Middle frontal gyrus (tissue), 1 donor: ENCODE measurements around the gene IFT25.

Experiments
- DNase-seq: peaks from one replicate; pipeline ENCODE4 v3.0.0-alpha.2; 2015; ENCODE audit warnings: low spot score; ENCODE audit errors: extremely low spot score

IFT25 gene

DNA sequence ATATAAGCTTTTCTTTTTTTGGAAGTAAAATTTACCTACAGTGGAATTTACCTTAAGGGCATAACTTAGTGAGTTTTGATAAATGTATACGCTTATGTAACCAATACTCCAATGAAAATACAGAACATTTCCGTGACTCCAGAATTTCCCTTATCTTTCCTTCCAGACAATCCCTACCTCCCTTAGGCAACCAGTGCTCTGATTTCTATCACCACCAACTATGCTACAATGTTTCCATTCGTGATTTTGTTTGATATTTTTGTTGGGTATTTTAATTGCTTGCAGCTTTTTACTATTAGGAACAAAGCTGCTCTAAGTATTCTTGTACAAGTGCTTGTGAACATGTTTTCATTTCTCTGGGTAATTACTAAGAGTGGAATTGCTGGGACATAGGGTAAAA, 14.6 kb downstream of the IFT25 start:
- no peak for DNase-seq

GRCh38 chr1:53929246-53929960, 16.1 kb downstream of the IFT25 start:
- no peak for DNase-seq

DNA sequence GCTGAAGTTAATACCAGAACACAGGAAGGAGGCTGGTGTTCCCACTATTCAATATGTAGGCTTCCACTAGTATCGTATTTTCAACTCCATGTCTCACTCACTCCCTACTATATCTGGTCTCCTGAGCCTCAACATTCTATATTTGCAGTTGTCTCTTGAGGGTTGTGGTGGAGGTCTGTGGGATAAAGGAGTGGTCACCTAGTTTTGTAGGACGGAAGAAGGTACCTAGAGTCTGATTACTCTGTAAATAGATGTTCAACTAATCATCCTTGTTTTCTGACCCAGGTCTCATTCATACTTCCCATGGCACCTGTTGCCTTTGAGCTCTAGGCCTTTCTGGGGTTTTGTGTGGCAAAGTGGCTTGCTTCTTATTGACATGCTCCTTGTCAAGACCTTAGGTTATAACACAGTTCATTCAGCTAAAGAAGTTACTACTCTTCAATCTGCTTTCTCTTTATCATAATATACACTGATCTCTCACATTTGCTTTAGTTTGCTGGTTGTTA, 18.1 kb downstream of the IFT25 start:
- DNase-seq, result no peak

DNA sequence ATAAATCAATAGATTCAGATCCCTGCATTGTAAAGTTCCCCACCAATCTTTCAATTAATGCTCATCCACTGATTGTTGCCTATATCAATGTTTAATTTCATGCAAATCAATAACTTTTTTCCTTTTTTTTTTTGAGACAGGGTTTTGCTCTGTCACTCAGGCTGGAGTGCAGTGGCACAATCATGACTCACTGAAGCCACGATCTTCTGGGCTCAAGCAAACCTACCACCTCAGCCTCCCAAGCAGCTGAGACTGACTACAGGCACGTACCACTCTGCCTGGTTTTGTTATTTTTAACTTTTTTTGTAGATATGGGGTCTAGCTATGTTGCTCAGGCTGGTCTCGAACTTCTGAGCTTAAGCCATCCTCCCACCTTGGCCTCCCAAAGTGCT, 25.8 kb downstream of the IFT25 start:
- DNase-seq, result no peak

- no peak for DNase-seq
These were observed 27.2 kb downstream of the IFT25 start for GRCh38 chr1:53918343-53918742.

DNA sequence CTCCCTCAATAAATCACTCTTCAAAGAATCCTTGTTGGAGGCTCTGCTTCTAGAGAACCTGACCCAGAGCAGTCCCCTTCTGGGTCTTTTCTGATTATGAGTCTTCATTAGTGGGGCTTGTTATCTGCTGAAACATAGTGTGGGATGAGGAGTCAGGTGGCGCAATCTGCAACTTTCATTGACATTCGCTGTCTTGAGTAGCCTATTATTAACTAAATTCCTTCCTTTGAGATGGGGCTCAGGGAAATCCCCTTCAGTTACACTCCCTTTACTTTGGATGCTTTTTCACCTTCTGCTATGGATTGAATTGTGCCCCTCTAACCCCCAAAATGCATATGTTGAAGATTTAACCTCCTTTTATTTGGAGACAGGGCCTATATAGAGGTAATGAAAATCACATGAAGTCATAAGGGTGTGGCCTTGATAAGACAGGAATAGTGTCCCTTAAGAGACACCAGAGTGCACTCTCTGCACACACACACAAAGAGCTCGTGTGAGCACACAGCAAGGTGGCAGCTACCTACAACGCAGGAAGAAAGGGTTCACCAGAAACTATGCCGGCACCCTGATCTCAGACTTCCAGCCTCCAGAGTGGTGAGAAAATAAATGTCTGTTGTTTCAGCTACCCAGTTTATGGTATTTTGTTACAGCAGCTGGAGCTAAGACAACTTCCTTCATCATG, 32.0 kb downstream of the IFT25 start:
- no peak for DNase-seq

GRCh38 chr1:53911442-53911841, 34.1 kb downstream of the IFT25 start:
- DNase-seq, result no peak

- no peak for DNase-seq
These were observed 35.6 kb downstream of the IFT25 start for GRCh38 chr1:53909946-53910345.

- no peak for DNase-seq
These were observed 39.4 kb downstream of the IFT25 start for GRCh38 chr1:53906121-53906520.

DNA sequence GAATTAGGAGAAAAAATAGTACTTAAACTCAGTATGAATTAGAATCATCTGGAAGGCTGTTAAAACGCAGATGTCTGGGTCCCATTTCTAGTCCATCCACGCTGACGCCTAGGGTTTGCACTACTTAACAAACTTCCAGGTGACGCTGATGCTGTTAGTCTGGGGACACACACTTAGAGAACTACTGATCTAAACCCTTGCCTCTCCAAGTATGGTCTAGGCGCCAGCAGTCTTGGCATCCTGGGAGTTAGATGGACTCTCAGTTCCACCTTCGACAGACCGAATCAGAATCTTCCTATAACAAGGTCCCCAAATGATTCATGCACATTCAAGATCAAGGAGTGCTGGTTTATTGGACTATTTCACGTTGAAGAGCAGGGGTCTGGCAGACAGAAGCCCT, 40.0 kb downstream of the IFT25 start:
- no peak for DNase-seq

DNA sequence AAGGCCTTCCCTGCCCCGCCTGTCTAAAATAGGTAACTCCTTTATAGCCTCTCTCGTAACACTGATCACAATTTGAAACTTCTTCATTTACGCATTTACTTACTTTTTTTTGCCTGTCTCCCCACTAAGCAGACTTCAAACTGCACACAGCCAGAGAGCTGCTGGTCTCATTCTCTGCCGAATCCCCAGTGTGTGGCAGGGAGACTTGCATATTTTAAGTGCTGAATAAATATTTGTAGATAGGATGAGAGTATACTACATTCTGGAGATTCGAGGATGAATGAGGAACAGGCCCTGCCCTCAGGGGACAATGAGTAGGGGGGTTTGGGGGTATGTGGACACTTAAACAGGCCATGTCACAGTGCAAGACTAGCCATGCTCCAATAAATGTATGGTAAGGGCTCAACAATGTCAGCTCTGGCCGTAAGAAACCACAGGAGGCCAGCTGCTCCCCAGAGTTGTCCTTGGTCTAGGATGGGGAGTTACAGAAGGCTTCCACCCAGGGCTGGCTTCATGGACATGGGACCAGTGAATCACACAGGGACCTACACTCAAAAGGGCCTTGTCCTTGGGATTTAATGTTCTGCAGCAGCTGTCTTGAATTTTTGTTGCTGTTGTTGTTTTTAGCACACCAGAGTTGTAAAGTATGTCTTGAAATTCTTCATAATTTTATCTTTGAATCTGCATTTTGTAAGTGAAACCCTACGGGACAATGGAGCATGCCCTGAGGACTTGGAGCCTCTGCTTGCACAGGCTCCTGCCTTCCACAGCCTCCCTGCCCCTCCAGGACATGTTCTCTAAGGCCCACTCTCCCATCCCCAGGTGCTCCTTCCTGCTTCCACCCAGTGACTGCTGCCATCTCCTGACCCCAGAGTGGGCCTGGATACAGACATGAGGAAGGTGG, 43.0 kb downstream of the IFT25 start:
- DNase-seq, result no peak

DNA sequence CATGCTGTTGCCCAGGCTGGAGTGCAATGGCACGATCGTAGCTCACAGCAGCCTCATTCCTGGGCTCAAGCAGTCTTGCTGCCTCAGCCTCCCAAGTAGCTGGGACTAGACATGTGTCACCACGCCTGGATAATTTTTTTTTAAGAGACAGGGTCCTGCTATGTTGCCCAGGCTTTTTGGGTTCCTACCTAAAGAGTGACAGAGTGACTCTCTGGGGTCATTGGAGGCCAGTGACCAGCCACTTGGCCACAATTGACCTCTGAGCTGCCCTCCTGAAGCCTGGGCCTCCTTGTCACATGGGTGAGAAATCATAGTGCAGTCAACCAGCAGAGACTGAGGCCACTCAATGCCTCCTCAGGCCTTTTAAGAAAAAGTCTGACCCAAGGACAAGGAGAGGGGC, 45.8 kb downstream of the IFT25 start:
- DNase-seq, result no peak

- DNase-seq, result no peak
These were observed 46.3 kb downstream of the IFT25 start for GRCh38 chr1:53899206-53899628.

DNA sequence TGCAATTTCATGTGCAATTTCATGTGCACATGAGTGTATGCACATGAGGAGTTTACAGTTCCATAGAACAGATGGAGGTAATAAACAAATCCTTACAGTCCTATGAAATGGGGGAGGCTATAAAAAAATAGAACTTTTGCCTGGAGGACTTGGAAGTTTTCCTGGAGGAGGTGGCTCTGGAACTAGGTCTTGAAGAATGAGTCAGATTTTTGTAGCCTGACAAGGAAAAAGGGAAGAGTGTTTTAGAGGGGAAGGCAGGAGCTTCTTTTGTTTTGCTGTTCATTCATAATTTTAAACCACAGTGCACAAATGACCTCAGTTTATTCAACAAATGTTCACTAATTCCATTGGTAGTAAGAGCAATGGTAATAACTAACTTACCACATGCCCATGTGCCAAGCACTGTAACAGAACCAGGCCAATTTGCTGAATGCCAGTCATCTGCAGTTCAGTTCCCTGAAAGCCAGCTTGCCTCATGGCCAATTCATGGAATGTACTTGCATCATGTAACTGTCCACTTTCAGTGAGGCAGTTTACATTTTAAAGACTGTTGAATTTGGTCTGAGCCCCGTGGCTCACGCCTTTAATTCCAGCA, 48.8 kb downstream of the IFT25 start:
- peak; percentile 59 for DNase-seq

DNA sequence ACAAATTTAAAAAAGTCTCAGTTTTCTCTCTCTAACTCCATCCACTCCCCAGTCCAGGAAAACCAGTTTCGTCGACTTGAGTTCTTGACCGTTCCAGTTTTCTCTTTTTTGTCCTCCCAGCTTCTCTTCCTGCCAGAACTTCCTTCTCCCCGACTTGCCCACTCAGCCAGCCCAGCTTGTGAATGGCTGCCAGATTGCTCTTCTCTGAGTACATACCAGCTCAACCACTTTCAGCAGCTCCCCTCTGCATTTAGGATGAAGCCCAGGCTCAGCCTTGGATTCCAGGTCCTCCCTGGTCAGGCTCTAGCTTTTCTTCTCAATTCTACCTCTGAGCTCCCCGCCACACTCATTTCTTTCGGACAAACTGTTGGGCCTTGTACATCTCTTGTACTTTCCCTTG, 50.1 kb downstream of the IFT25 start:
- DNase-seq, result no peak

- DNase-seq, result no peak
These were observed 50.9 kb downstream of the IFT25 start for GRCh38 chr1:53894644-53895043.

GRCh38 chr1:53893999-53894636, 51.4 kb downstream of the IFT25 start, which contains the start of gene DIO1:
Gene DIO1, plus strand, starts transcription at chr1:53894187. Its CDS starts 24 bp downstream, at chr1:53894211.
- DNase-seq, result no peak

- DNase-seq, result no peak
These were observed 52.6 kb downstream of the IFT25 start for GRCh38 chr1:53892911-53893310.

DNA sequence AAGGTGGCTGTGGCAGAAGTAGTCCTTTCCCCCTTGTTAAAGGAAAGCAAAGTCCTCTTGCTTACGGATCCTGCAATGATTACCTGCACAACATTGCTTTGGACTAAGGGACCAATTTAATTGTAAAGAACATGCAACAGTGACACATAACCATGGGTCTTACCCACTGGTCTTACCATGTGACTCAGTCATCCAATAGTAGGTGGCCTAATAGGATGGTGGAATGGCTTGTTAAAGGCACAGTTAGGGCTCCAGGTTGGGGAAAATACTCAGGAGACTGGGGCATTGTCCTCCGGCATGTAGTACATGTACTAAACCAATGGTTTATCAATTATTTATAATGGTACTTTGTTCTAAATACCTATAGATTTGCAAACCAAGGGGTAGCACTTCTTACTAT, 53.8 kb downstream of the IFT25 start:
- DNase-seq, result no peak

GRCh38 chr1:53891018-53891417, 54.5 kb downstream of the IFT25 start:
- DNase-seq, result no peak

- no peak for DNase-seq
These were observed 55.0 kb downstream of the IFT25 start for GRCh38 chr1:53890522-53890941.
